Neural progenitor cell (in vitro differentiated cells): ENCODE measurements around the gene ITPR1. TPM values are rescaled to one million over a fixed set of nuclear protein-coding genes. Genes with fewer than 3 reads are reported as not detected.

ENCODE experiments used
- DNase-seq: peaks from one replicate; pipeline ENCODE4 v3.0.0-alpha.2; 2016; ENCODE audit warnings: low spot score
- H2AFZ ChIP-seq: fragments of 200-600 bp; sonication (generic); replicated peaks from 2 replicates; pipeline ENCODE4 v1.6.1; 2016; ENCODE audit warnings: antibody characterized with exemption
- H3F3A ChIP-seq: fragments of 200-600 bp; sonication (generic); 2 replicates; pipeline ENCODE4 v1.6.1; 2016; ENCODE audit warnings: antibody characterized with exemption, low read depth
- H3K27ac ChIP-seq: fragments of 200-600 bp; sonication (generic); 2 replicates; pipeline ENCODE4 v1.5.1; 2016; ENCODE audit warnings: mild to moderate bottlenecking
- H3K27me3 ChIP-seq: fragments of 200-600 bp; sonication (generic); 2 replicates; pipeline ENCODE4 v1.6.1; 2016; ENCODE audit warnings: mild to moderate bottlenecking, moderate library complexity
- H3K36me3 ChIP-seq: fragments of 200-600 bp; sonication (generic); 2 replicates; pipeline ENCODE4 v1.5.1; 2016
- H3K4me1 ChIP-seq: fragments of 200-600 bp; sonication (generic); 2 replicates; pipeline ENCODE4 v1.6.1; 2016; ENCODE audit warnings: mixed run types
- H3K4me2 ChIP-seq: fragments of 200-600 bp; sonication (generic); 2 replicates; pipeline ENCODE4 v1.6.1; 2016
- H3K4me3 ChIP-seq: fragments of 200-600 bp; sonication (generic); 2 replicates; pipeline ENCODE4 v1.5.1; 2016
- H3K79me2 ChIP-seq: fragments of 200-600 bp; sonication (generic); 2 replicates; pipeline ENCODE4 v1.6.1; 2016; ENCODE audit warnings: low read depth
- H3K9ac ChIP-seq: fragments of 200-600 bp; sonication (generic); 2 replicates; pipeline ENCODE4 v1.6.1; 2016
- H3K9me3 ChIP-seq: fragments of 200-600 bp; sonication (generic); 2 replicates; pipeline ENCODE4 v1.5.1; 2016; ENCODE audit warnings: low read depth
- H4K20me1 ChIP-seq: fragments of 200-600 bp; sonication (generic); 2 replicates; pipeline ENCODE4 v1.6.1; 2016; ENCODE audit warnings: low read depth
- H3K27ac Mint-ChIP-seq: 3 replicates; pipeline ENCODE4 v1.8.0; 2021; ENCODE audit warnings: mixed read lengths
- H3K27me3 Mint-ChIP-seq: 2 replicates; pipeline ENCODE4 v1.8.0; 2022; ENCODE audit warnings: low read depth, mild to moderate bottlenecking, inconsistent platforms, moderate library complexity, mixed read lengths; ENCODE audit not compliant: insufficient read depth
- H3K36me3 Mint-ChIP-seq: 3 replicates; pipeline ENCODE4 v1.8.0; 2021; ENCODE audit warnings: mixed read lengths
- H3K4me1 Mint-ChIP-seq: 3 replicates; pipeline ENCODE4 v1.8.0; 2021; ENCODE audit warnings: mixed read lengths
- H3K4me3 Mint-ChIP-seq: 3 replicates; pipeline ENCODE4 v1.8.0; 2021; ENCODE audit warnings: mild to moderate bottlenecking, moderate library complexity, mixed read lengths
- H3K9me3 Mint-ChIP-seq: 3 replicates; pipeline ENCODE4 v1.8.0; 2020; ENCODE audit warnings: mixed read lengths
- CTCF ChIP-seq: fragments of 200-600 bp; sonication (generic); IDR thresholded peaks from 2 replicates; pipeline ENCODE4 v1.5.1; 2017; ENCODE audit warnings: antibody characterized with exemption, mild to moderate bottlenecking
- EZH2 ChIP-seq: fragments of 200-600 bp; sonication (generic); IDR thresholded peaks from 2 replicates; pipeline ENCODE4 v1.6.1; 2017; ENCODE audit warnings: antibody characterized with exemption, mild to moderate bottlenecking, moderate library complexity
- EZH2phosphoT487 ChIP-seq: fragments of 200-600 bp; sonication (generic); IDR thresholded peaks from 2 replicates; pipeline ENCODE4 v1.6.1; 2017; ENCODE audit warnings: antibody characterized with exemption
- total RNA-seq: library from RNA; depleted of rRNA; stranded (reverse); fragments of >200 nt; gene quantifications from 2 replicates; pipeline ENCODE4 v1.2.3, GENCODE V29; 2015; ENCODE audit warnings: low replicate concordance

ITPR1 gene
- total RNA-seq, 1 donor from 2014 or later = 5.0 TPM

- no peak overlapping the region for H3K27ac Mint-ChIP-seq
- H3K27me3 Mint-ChIP-seq = peaks cover 6% of the 10 kb centered on the region
- no peak overlapping the region for H3K4me2 ChIP-seq
Measured at GRCh38 chr3:4734454-4734853, 241.3 kb downstream of the ITPR1 start.

GRCh38 chr3:4735243-4735642, 242.1 kb downstream of the ITPR1 start:
- Histone ChIP-seq H3K27ac (no peak overlapping the region), H3K9ac (no peak overlapping the region), H3K79me2 (no peaks in the 10 kb centered on the region), H3F3A (no peaks in the 10 kb centered on the region), H3K4me1 (no peaks in the 10 kb centered on the region), H4K20me1 (no peaks in the 10 kb centered on the region), H3K4me2 (no peak overlapping the region), H3K9me3 (no peaks in the 10 kb centered on the region), H3K4me3 (no peak overlapping the region), H2AFZ (no peak overlapping the region), H3K36me3 (no peaks in the 10 kb centered on the region), H3K27me3 (no peaks in the 10 kb centered on the region)
- H3K27ac Mint-ChIP-seq = no peak overlapping the region
- peaks cover 6% of the 10 kb centered on the region for H3K27me3 Mint-ChIP-seq
- H3K9me3 Mint-ChIP-seq = no peaks in the 10 kb centered on the region
- TF ChIP-seq EZH2phosphoT487 (no peak), EZH2 (no peak), CTCF (no peak)
- H3K4me1 Mint-ChIP-seq = peaks cover 38% of the 10 kb centered on the region
- H3K36me3 Mint-ChIP-seq = peaks cover 4% of the 10 kb centered on the region
- H3K4me3 Mint-ChIP-seq = no peak overlapping the region
- DNase-seq = no peak

More at GRCh38 chr3:4734454-4734853, 241.3 kb downstream of the ITPR1 start:
- Histone ChIP-seq H3K4me3 (no peak overlapping the region), H3K36me3 (no peaks in the 10 kb centered on the region), H3K9ac (no peak overlapping the region), H3K27ac (no peak overlapping the region), H3K79me2 (no peaks in the 10 kb centered on the region), H3K9me3 (no peaks in the 10 kb centered on the region), H4K20me1 (no peaks in the 10 kb centered on the region), H3K4me1 (no peaks in the 10 kb centered on the region), H2AFZ (no peak overlapping the region), H3F3A (no peaks in the 10 kb centered on the region), H3K27me3 (no peaks in the 10 kb centered on the region)
- H3K4me1 Mint-ChIP-seq = peaks cover 45% of the 10 kb centered on the region
- H3K36me3 Mint-ChIP-seq = peaks cover 4% of the 10 kb centered on the region
- no peaks in the 10 kb centered on the region for H3K9me3 Mint-ChIP-seq
- no peak overlapping the region for H3K4me3 Mint-ChIP-seq
- DNase-seq = no peak
- TF ChIP-seq EZH2 (no peak), CTCF (no peak), EZH2phosphoT487 (no peak)

GRCh38 chr3:4736284-4736861, 243.2 kb downstream of the ITPR1 start:
- H3K79me2 ChIP-seq = no peaks in the 10 kb centered on the region
- peaks cover 6% of the 10 kb centered on the region for H3K27me3 Mint-ChIP-seq
- H3F3A ChIP-seq = no peaks in the 10 kb centered on the region
- H3K27me3 ChIP-seq = no peaks in the 10 kb centered on the region
- H3K4me2 ChIP-seq = no peak overlapping the region
- no peak overlapping the region for H3K27ac Mint-ChIP-seq
- no peaks in the 10 kb centered on the region for H4K20me1 ChIP-seq
- H3K36me3 ChIP-seq = no peaks in the 10 kb centered on the region
- peaks cover 4% of the 10 kb centered on the region for H3K36me3 Mint-ChIP-seq
- H3K4me1 Mint-ChIP-seq = peaks cover 27% of the 10 kb centered on the region
- no peaks in the 10 kb centered on the region for H3K9me3 Mint-ChIP-seq
- no peak overlapping the region for H3K4me3 ChIP-seq
- no peaks in the 10 kb centered on the region for H3K9me3 ChIP-seq
- no peak overlapping the region for H3K27ac ChIP-seq
- TF ChIP-seq CTCF = no peak
- no peak for TF ChIP-seq EZH2phosphoT487
- TF ChIP-seq EZH2 = no peak
- no peak overlapping the region for H2AFZ ChIP-seq
- H3K4me1 ChIP-seq = no peaks in the 10 kb centered on the region
- no peak for DNase-seq
- no peak overlapping the region for H3K9ac ChIP-seq
- no peak overlapping the region for H3K4me3 Mint-ChIP-seq
